Keratinocyte (primary cell): Measurements from ENCODE around the gene ABHD15. TPM values are rescaled to one million over a fixed set of nuclear protein-coding genes. Genes with fewer than 3 reads are reported as not detected.

Source experiments
- DNase-seq: peaks from one replicate; pipeline ENCODE4 v3.0.0-alpha.2; 2011; ENCODE audit warnings: low read depth, missing footprints, low spot score
- FAIRE-seq: peaks from 2 replicates; lab custom pipeline; 2011; peaks lifted over from hg19 to GRCh38; lab: Jason Lieb, UNC
- H2AFZ ChIP-seq: 2 replicates; pipeline ENCODE4 v1.6.0; 2012; ENCODE audit warnings: low read length, control low read depth, inconsistent platforms; ENCODE audit not compliant: control insufficient read depth
- H3K27ac ChIP-seq: 2 replicates; pipeline ENCODE4 v1.5.1; 2011; ENCODE audit warnings: low read length; ENCODE audit not compliant: control insufficient read depth, insufficient read depth
- H3K27me3 ChIP-seq: 3 replicates; pipeline ENCODE4 v1.6.0; 2011; ENCODE audit warnings: low read length; ENCODE audit not compliant: control insufficient read depth, insufficient read depth; ENCODE audit errors: extremely low read depth
- H3K36me3 ChIP-seq, 2 experiments: 2 replicates in 1 of 2; 3 replicates in 1 of 2; pipeline ENCODE4 v1.5.1; 2011; ENCODE audit warnings: low read length in 2 of 2, mild to moderate bottlenecking in 1 of 2; ENCODE audit not compliant: control insufficient read depth in 2 of 2, insufficient read depth in 2 of 2; ENCODE audit errors: extremely low read depth in 1 of 2
- H3K4me1 ChIP-seq: 3 replicates; pipeline ENCODE4 v1.5.1; 2011; ENCODE audit warnings: low read length; ENCODE audit not compliant: control insufficient read depth, insufficient read depth; ENCODE audit errors: extremely low read depth
- H3K4me2 ChIP-seq: 3 replicates; pipeline ENCODE4 v1.6.0; 2011; ENCODE audit warnings: low read depth, low read length; ENCODE audit not compliant: control insufficient read depth, insufficient read depth; ENCODE audit errors: extremely low read depth
- H3K4me3 ChIP-seq, 3 experiments: fragments of 200-600 bp in 1 of 3; sonication (generic) in 1 of 3; 2 replicates in 2 of 3; 3 replicates in 1 of 3; pipeline ENCODE4 v1.5.1; 2011 to 2016; ENCODE audit warnings: low read length in 3 of 3, mild to moderate bottlenecking in 3 of 3, control low read depth in 2 of 3, inconsistent platforms in 1 of 3, low read depth in 1 of 3, mixed read lengths in 1 of 3, mixed run types in 1 of 3, moderate library complexity in 1 of 3; ENCODE audit not compliant: control insufficient read depth in 2 of 3, insufficient read depth in 2 of 3; ENCODE audit errors: extremely low read depth in 1 of 3
- H3K79me2 ChIP-seq: 2 replicates; pipeline ENCODE4 v1.6.0; 2012; ENCODE audit warnings: low read length; ENCODE audit not compliant: control insufficient read depth, insufficient read depth
- H3K9ac ChIP-seq: 3 replicates; pipeline ENCODE4 v1.6.0; 2011; ENCODE audit warnings: low read length; ENCODE audit not compliant: control insufficient read depth, insufficient read depth; ENCODE audit errors: extremely low read depth
- H3K9me1 ChIP-seq: 3 replicates; pipeline ENCODE4 v1.6.0; 2011; ENCODE audit warnings: low read length; ENCODE audit not compliant: control insufficient read depth, insufficient read depth; ENCODE audit errors: extremely low read depth
- H3K9me3 ChIP-seq: 2 replicates; pipeline ENCODE4 v1.5.1; 2012; ENCODE audit warnings: low read depth, low read length; ENCODE audit not compliant: control insufficient read depth
- H4K20me1 ChIP-seq: 3 replicates; pipeline ENCODE4 v1.6.0; 2011; ENCODE audit warnings: low read length; ENCODE audit not compliant: control insufficient read depth, insufficient read depth; ENCODE audit errors: extremely low read depth
- CTCF ChIP-seq, 3 experiments: IDR thresholded peaks in 1 of 3; conservative IDR thresholded peaks in 1 of 3; optimal IDR thresholded peaks in 1 of 3; 2 replicates in 2 of 3; 3 replicates in 1 of 3; pipeline versions ENCODE3 to v1.5.1; 2011; ENCODE audit warnings: low read length in 3 of 3, mild to moderate bottlenecking in 3 of 3, moderate library complexity in 2 of 3, control low read depth in 1 of 3, inconsistent platforms in 1 of 3; ENCODE audit not compliant: insufficient read depth in 2 of 3; ENCODE audit errors: extremely low read depth in 1 of 3
- EZH2 ChIP-seq: IDR thresholded peaks from one replicate; pipeline ENCODE4 v1.6.1; 2012; ENCODE audit warnings: inconsistent platforms, mild to moderate bottlenecking, low read length, moderate library complexity
- dilution Hi-C: fragments of 300-500 bp; cut with MboI; formaldehyde crosslinking; loops from one replicate; pipeline ENCODE4 v1.7.0; 2020; ENCODE audit warnings: low sequenced_read_pairs; ENCODE audit not compliant: extremely low pct_ligation_motif_present
- polyA plus RNA-seq, 5 experiments: library from polyadenylated mRNA; depleted of rRNA in 3 of 5; stranded (reverse) in 3 of 5; stranded (forward) in 1 of 5; unstranded in 1 of 5; fragments of >200 nt; gene quantifications; 1 replicate in 1 of 5; 2 replicates in 3 of 5; 3 replicates in 1 of 5; pipeline versions ENCODE4 v1.2.1 to v1.2.3, GENCODE V29; 2011 to 2012; ENCODE audit warnings: missing spikeins in 2 of 5, low read depth in 1 of 5, low replicate concordance in 1 of 5

Gene ABHD15
- polyA plus RNA-seq, 1 donor (not counting 4 experiments of a cell fraction or from before 2014, with no cell fraction given): 6.2 TPM

- Histone ChIP-seq H3K4me2 (no peak overlapping the region), H3K79me2 (no peaks in the 10 kb centered on the region), H3K9me1 (no peaks in the 10 kb centered on the region), H3K4me1 (peaks cover 18% of the 10 kb centered on the region), H3K27me3 (no peaks in the 10 kb centered on the region), H3K9ac (no peak overlapping the region), H3K27ac (no peak overlapping the region), H2AFZ (no peak overlapping the region), H3K36me3 (peaks cover 0 to 16% of the 10 kb centered on the region in 2 experiments), H3K9me3 (no peaks in the 10 kb centered on the region), H4K20me1 (peaks cover 5% of the 10 kb centered on the region), H3K4me3 (no peak overlapping the region)
- dilution Hi-C loops: no loop called here
- FAIRE-seq: no peak
- TF ChIP-seq EZH2 (no peak), CTCF (optimal IDR thresholded peaks at IDR 0.05 in 1 of 3, IDR thresholded peaks at IDR 0.05 in 1 of 3, conservative IDR thresholded peaks at IDR 0.05 in 1 of 3; ENCODE audit: extremely low read depth in 1 of 3, insufficient read depth in 2 of 3, low read length in 3 of 3) (no peak)
- no peak for DNase-seq
These were observed 3.7 kb upstream of the ABHD15 start for GRCh38 chr17:29570521-29570920.

GRCh38 chr17:29569245-29569950 is 2.6 kb upstream of the ABHD15 start:
- H3K4me1 ChIP-seq: peaks cover 21% of the 10 kb centered on the region
- H3K9me1 ChIP-seq: no peaks in the 10 kb centered on the region
- peak overlapping the region; percentile 94 for H3K4me2 ChIP-seq
- H2AFZ ChIP-seq: peak overlapping the region; percentile 65
- FAIRE-seq (peak; percentile 62), DNase-seq (no peak)
- dilution Hi-C loops: no loop called here
- no peaks in the 10 kb centered on the region for H3K27me3 ChIP-seq
- peaks cover 0 to 7% of the 10 kb centered on the region in 2 experiments for H3K36me3 ChIP-seq
- H3K9ac ChIP-seq: peak overlapping the region; percentile 72
- H4K20me1 ChIP-seq: peaks cover 5% of the 10 kb centered on the region
- H3K9me3 ChIP-seq: no peaks in the 10 kb centered on the region
- H3K4me3 ChIP-seq: peak overlapping the region; percentile 57 to 73 (median 69)
- TF ChIP-seq CTCF (optimal IDR thresholded peaks at IDR 0.05 in 1 of 3, IDR thresholded peaks at IDR 0.05 in 1 of 3, conservative IDR thresholded peaks at IDR 0.05 in 1 of 3; ENCODE audit: extremely low read depth in 1 of 3, insufficient read depth in 2 of 3, low read length in 3 of 3) (no peak), EZH2 (no peak)
- H3K79me2 ChIP-seq: no peaks in the 10 kb centered on the region
- H3K27ac ChIP-seq: peak overlapping the region; percentile 60
